Gastrocnemius medialis (tissue), 4 donors: ENCODE measurements around the gene BMP7. TPM values are rescaled to one million over a fixed set of nuclear protein-coding genes. Genes with fewer than 3 reads are reported as not detected.

Experiments used
- ATAC-seq, 2 donors: fragments of 150-250 bp; one replicate each; pipeline ENCODE4 v1.9.1; 2016
- DNase-seq, 2 donors: peaks; one replicate each; pipeline ENCODE4 v3.0.0-alpha.2; 2019
- H3K27ac ChIP-seq, 4 donors: fragments of 200-600 bp; sonication (generic); 1 replicate in 1 of 4; 2 replicates in 3 of 4; pipeline ENCODE4 v1.5.1; 2016 to 2018; ENCODE audit warnings: mild to moderate bottlenecking in 2 of 4, moderate library complexity in 1 of 4
- H3K27me3 ChIP-seq, 3 donors: fragments of 200-600 bp; sonication (generic) in 2 of 3; 1 replicate in 1 of 3; 2 replicates in 2 of 3; pipeline versions ENCODE4 v1.5.1 to v1.6.0; 2016 to 2019; ENCODE audit warnings: mild to moderate bottlenecking in 1 of 3, moderate library complexity in 1 of 3
- H3K36me3 ChIP-seq, 2 donors: fragments of 200-600 bp; sonication (generic) in 1 of 2; one replicate each; pipeline ENCODE4 v1.5.1; 2017 to 2018
- H3K4me1 ChIP-seq, 2 donors: fragments of 200-600 bp; sonication (generic) in 1 of 2; one replicate each; pipeline ENCODE4 v1.5.1; 2016 to 2017; ENCODE audit warnings: mild to moderate bottlenecking in 2 of 2
- H3K4me3 ChIP-seq, 4 donors: fragments of 200-600 bp; sonication (generic) in 3 of 4; 1 replicate in 1 of 4; 2 replicates in 3 of 4; pipeline ENCODE4 v1.5.1; 2016 to 2019; ENCODE audit warnings: mild to moderate bottlenecking in 2 of 4
- H3K9me3 ChIP-seq, 3 donors: fragments of 200-600 bp; sonication (generic) in 2 of 3; 1 replicate in 1 of 3; 2 replicates in 2 of 3; pipeline ENCODE4 v1.5.1; 2016 to 2019
- POLR2A ChIP-seq, 2 donors: fragments of 450-650 bp; IDR thresholded peaks; one replicate each; pipeline ENCODE4 v1.6.1; 2017; ENCODE audit warnings: antibody characterized with exemption in 2 of 2, mild to moderate bottlenecking in 2 of 2, moderate library complexity in 2 of 2
- in situ Hi-C, 4 donors: fragments of 200-750 bp; cut with MboI; loops; one replicate each; pipeline versions ENCODE4 v1.15.0 to v1.8.0; 2017; ENCODE audit warnings: low sequenced_read_pairs in 4 of 4
- intact Hi-C: fragments of 100-400 bp; cut with DNase I; formaldehyde crosslinking; loops from one replicate; pipeline ENCODE4 v1.15.1; 2023; ENCODE audit warnings: low total_unique reads
- total RNA-seq, 4 donors: library from RNA; depleted of rRNA; stranded (reverse); fragments of >200 nt; gene quantifications; one replicate each; pipeline versions ENCODE4 v1.1.0 to v1.2.3, GENCODE V29; 2016
- TF ChIP-seq, protein P1 (sequence below), 5 experiments: fragments of 450-650 bp in 3 of 5; fragments of 200-600 bp in 2 of 5; sonication (generic) in 2 of 5; IDR thresholded peaks in 4 of 5; conservative IDR thresholded peaks in 1 of 5; 1 replicate in 4 of 5; 2 replicates in 1 of 5; pipeline ENCODE4 v1.5.1; 2016 to 2019; ENCODE audit warnings: antibody characterized with exemption in 5 of 5, mild to moderate bottlenecking in 3 of 5, moderate library complexity in 3 of 5

The BMP7 gene
- total RNA-seq, 4 donors from 2014 or later, result 0.52 TPM; not detected in 3

DNA sequence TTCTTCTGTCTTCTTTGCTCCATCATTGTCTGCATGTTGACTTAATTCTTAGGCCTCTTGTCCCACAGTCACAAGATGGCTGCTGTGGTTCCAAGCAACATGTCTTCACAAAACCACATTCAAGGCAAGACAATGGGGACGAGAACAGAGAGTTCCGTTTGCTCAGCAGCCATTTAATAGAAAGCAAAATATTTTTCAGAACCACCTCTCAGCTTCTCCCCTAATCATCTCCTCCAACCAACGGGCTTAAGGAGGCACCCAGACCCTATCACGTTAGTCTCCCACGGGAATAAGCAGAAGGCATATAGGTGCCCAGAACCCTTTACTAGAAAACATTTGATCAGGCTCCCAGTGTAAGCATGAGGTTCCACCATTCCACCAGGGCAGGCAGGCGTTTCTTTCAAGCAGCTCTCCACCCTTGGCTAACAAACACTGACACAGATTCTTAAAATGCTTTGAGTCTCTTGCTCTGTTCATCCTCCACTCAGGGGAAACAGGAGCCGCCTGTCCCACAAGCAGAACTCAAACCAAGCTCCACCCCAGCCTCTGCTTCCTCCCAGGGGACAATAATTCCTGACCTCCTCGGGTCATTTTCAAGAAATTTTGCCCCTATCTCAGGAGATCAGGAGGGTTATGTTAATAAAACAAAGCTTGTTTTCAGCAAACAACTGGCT, 19.0 kb downstream of the BMP7 start:
- no peak overlapping the region for H3K4me3 ChIP-seq
- no peak for DNase-seq
- H3K27ac ChIP-seq, result no peak overlapping the region
- H3K9me3 ChIP-seq, result no peaks in the 10 kb centered on the region
- ATAC-seq, result no peak
- TF ChIP-seq POLR2A (IDR thresholded peaks at IDR 0.05), result no peak
- TF ChIP-seq, protein P1, sequence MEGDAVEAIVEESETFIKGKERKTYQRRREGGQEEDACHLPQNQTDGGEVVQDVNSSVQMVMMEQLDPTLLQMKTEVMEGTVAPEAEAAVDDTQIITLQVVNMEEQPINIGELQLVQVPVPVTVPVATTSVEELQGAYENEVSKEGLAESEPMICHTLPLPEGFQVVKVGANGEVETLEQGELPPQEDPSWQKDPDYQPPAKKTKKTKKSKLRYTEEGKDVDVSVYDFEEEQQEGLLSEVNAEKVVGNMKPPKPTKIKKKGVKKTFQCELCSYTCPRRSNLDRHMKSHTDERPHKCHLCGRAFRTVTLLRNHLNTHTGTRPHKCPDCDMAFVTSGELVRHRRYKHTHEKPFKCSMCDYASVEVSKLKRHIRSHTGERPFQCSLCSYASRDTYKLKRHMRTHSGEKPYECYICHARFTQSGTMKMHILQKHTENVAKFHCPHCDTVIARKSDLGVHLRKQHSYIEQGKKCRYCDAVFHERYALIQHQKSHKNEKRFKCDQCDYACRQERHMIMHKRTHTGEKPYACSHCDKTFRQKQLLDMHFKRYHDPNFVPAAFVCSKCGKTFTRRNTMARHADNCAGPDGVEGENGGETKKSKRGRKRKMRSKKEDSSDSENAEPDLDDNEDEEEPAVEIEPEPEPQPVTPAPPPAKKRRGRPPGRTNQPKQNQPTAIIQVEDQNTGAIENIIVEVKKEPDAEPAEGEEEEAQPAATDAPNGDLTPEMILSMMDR (IDR thresholded peaks at IDR 0.05 in 4 of 5, conservative IDR thresholded peaks at IDR 0.05 in 1 of 5), result no peak
- H3K36me3 ChIP-seq, result no peaks in the 10 kb centered on the region
- no peaks in the 10 kb centered on the region for H3K4me1 ChIP-seq
- in situ Hi-C loops, result no loop called here
- peaks cover 0 to 5% (median 3%) of the 10 kb centered on the region in 3 donors for H3K27me3 ChIP-seq
- intact Hi-C loops, result no loop called here

DNA sequence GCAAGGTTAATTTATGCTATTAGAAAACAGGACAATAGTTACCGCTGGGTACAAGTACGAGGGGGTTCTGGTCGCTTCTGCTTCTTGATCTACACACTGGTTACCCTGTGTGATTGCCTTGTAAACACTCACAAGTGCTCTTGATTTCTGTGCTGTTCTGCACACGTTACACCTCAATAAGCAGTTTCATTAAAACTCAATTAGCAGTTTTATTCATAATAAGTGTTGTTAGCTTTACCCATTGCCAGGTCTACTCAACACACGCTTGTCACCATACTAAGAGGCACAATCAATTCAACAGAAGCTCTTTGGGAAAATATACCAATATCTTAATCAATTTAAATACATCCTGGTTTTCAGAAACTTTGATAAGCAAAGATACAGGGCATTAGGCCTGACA, 20.4 kb downstream of the BMP7 start:
- H3K4me1 ChIP-seq, result no peaks in the 10 kb centered on the region
- H3K27ac ChIP-seq, result no peak overlapping the region
- H3K36me3 ChIP-seq, result no peaks in the 10 kb centered on the region
- ATAC-seq, result no peak
- no peak overlapping the region for H3K4me3 ChIP-seq
- DNase-seq, result no peak
- intact Hi-C loops, result no loop called here
- TF ChIP-seq POLR2A (IDR thresholded peaks at IDR 0.05), result no peak
- TF ChIP-seq, protein P1 (IDR thresholded peaks at IDR 0.05 in 4 of 5, conservative IDR thresholded peaks at IDR 0.05 in 1 of 5), result no peak
- peaks cover 0 to 5% (median 3%) of the 10 kb centered on the region in 3 donors for H3K27me3 ChIP-seq
- in situ Hi-C loops, result no loop called here
- H3K9me3 ChIP-seq, result no peaks in the 10 kb centered on the region

DNA sequence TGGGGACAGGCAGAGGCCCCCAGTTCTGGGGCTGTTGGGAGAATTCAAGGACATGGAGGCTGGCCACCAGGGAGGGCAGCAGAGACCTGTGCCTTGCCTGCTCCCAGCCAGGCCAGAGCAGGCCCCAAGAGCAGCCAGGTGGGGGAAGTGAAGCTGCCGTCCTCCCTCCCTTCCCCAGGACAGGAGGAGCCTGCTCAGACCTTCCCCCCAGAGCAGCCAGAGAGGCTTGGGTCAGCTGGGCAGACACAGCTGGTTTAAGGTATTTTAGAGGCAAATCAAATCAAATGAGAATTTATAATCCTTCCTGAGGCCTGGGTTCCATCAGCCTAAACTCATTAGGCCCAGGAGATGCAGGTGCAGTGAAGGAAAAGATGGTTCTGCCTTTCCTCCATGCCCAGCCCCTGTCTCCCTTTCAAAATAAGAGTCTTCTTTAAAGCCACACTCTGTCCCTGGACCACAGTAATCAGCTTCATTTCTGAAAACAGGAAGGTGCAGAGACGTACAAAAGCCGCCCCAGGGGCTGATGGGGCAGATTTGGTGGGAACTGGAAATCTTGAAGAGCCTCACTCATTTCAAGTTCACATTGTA, 21.7 kb downstream of the BMP7 start:
- no peaks in the 10 kb centered on the region for H3K36me3 ChIP-seq
- H3K27ac ChIP-seq, result no peak overlapping the region
- ATAC-seq (no peak), DNase-seq (no peak)
- no peak for TF ChIP-seq POLR2A (IDR thresholded peaks at IDR 0.05)
- TF ChIP-seq, protein P1 (IDR thresholded peaks at IDR 0.05 in 4 of 5, conservative IDR thresholded peaks at IDR 0.05 in 1 of 5), result no peak
- H3K4me1 ChIP-seq, result no peaks in the 10 kb centered on the region
- in situ Hi-C loops (no loop called here), intact Hi-C loops (no loop called here)
- H3K4me3 ChIP-seq, result no peak overlapping the region
- no peaks in the 10 kb centered on the region for H3K9me3 ChIP-seq
- H3K27me3 ChIP-seq, result peaks cover 0 to 5% (median 3%) of the 10 kb centered on the region in 3 donors

DNA sequence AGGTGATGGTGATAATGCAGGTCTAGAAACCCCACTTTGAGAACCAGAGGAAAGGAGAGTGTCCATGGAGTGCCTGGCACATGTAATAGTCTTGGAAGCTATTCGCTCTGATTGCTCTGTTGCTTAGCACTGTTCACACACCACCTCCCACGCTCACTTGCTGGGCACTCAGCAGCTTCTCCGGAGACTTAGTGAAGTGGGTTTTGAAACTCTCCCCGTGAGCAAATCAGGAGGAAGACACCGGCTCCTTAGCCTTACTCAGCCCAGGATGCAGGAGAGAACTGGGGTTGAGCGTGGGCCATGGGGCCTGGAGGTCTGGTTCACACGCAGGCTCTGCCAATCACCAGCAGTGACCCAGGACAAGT, 22.2 kb downstream of the BMP7 start:
- in situ Hi-C loops, result no loop called here
- ATAC-seq, result no peak

More for the DNA sequence above, 22.2 kb downstream of the BMP7 start:
- H3K4me3 ChIP-seq, result no peak overlapping the region
- H3K27me3 ChIP-seq, result peaks cover 0 to 3% (median under 1%) of the 10 kb centered on the region in 3 donors
- H3K27ac ChIP-seq, result no peak overlapping the region
- TF ChIP-seq, protein P1 (IDR thresholded peaks at IDR 0.05 in 4 of 5, conservative IDR thresholded peaks at IDR 0.05 in 1 of 5), result no peak
- H3K4me1 ChIP-seq, result no peaks in the 10 kb centered on the region
- no peak for DNase-seq
- H3K9me3 ChIP-seq, result no peaks in the 10 kb centered on the region
- H3K36me3 ChIP-seq, result no peaks in the 10 kb centered on the region
- intact Hi-C loops, result no loop called here
